ENCODE measurements around the gene MIER3.

The MIER3 gene

DNA sequence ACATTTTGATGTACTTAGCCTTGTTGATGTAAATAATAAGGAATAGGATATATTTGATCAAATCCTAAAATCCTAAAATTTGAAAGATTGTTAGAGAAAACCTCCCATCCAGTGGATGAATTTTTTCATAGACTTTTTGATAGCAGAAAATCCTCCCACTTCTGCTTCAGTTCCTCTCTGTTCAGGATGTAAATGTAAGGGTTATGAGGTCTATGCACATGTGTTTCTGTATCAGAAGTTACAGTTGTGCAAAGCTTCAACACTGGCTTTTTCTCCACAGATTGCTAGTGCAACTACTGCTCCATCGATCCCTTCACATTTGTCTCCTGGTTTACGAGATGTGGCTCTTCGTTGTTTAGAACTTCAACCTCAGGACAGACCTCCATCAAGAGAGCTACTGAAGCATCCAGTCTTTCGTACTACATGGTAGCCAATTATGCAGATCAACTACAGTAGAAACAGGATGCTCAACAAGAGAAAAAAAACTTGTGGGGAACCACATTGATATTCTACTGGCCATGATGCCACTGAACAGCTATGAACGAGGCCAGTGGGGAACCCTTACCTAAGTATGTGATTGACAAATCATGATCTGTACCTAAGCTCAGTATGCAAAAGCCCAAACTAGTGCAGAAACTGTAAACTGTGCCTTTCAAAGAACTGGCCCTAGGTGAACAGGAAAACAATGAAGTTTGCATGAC lies 58.5 kb downstream of the MIER3 start:
- DNase-seq = no peak

GRCh38 chr5:56881571-56881970 lies 70.4 kb downstream of the MIER3 start:
- no peak for DNase-seq

- no peak for DNase-seq
Observed at GRCh38 chr5:56876327-56876726, 75.6 kb downstream of the MIER3 start.

DNA sequence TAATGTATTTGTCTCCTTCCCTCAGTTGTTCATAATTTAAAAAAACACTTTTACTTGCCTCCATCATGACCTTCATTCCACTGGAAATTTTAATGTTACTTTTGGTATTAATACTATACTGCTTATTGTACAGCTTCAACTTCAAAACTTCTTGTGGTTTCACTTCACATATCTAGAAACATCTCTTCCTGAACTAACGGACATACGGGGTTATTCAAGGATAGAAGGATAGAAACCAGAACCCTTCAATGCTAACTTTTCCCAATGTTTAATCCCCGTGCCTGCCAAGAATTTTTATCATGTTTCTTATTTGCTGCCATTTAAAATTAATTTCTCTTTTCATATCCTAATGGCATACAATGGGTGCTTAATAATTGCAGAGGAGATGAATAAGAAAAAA lies 78.9 kb downstream of the MIER3 start:
- DNase-seq = no peak

- DNase-seq = no peak
Observed at GRCh38 chr5:56871777-56872176, 80.1 kb downstream of the MIER3 start.

Measured in CD4-positive, alpha-beta T cell treated with Interleukin-4 for 1 hour (primary cell).